DMS53 treated with DMSO at 0.1 percent for 48 hours (cell line): Measurements from ENCODE around the gene TLCD1.

Source experiments
- DNase-seq: peaks from one replicate; lab custom pipeline; 2025; ENCODE audit not compliant: unreplicated experiment; lab: John Stamatoyannopoulos, UW

Gene TLCD1

GRCh38 chr17:28714281-28714680 lies 11.8 kb downstream of the TLCD1 start:
- no peak for DNase-seq

GRCh38 chr17:28712705-28713415 lies 13.2 kb downstream of the TLCD1 start:
- no peak for DNase-seq

GRCh38 chr17:28712032-28712704 lies 13.9 kb downstream of the TLCD1 start:
- no peak for DNase-seq

GRCh38 chr17:28711723-28712031 lies 14.4 kb downstream of the TLCD1 start, which contains the start of gene PROCA1:
Gene PROCA1 (minus strand): TSS chr17:28711888. CDS start chr17:28711660, 228 bp downstream.
- no peak for DNase-seq

- peak; percentile 44 for DNase-seq
Measured at GRCh38 chr17:28710861-28711722, 14.9 kb downstream of the TLCD1 start.

- no peak for DNase-seq
Measured at GRCh38 chr17:28707339-28707720, 18.7 kb downstream of the TLCD1 start.

GRCh38 chr17:28706471-28707338 lies 19.3 kb downstream of the TLCD1 start:
- no peak for DNase-seq

- DNase-seq, result no peak
Measured at GRCh38 chr17:28705728-28706334, 20.2 kb downstream of the TLCD1 start.

- no peak for DNase-seq
Measured at GRCh38 chr17:28705074-28705659, 20.9 kb downstream of the TLCD1 start.

GRCh38 chr17:28704219-28704858 lies 21.7 kb downstream of the TLCD1 start:
- DNase-seq, result no peak

GRCh38 chr17:28703552-28704218 lies 22.3 kb downstream of the TLCD1 start:
- no peak for DNase-seq

GRCh38 chr17:28702752-28703150 lies 23.3 kb downstream of the TLCD1 start:
- DNase-seq, result no peak

- no peak for DNase-seq
Measured at GRCh38 chr17:28702026-28702751, 23.8 kb downstream of the TLCD1 start.

- peak; percentile 79 for DNase-seq
Measured at GRCh38 chr17:28700830-28701492, 25.1 kb downstream of the TLCD1 start.

GRCh38 chr17:28700278-28700677 lies 25.8 kb downstream of the TLCD1 start:
- DNase-seq, result no peak

GRCh38 chr17:28698253-28698941 lies 27.6 kb downstream of the TLCD1 start:
- DNase-seq, result peak; percentile 88

GRCh38 chr17:28693869-28694268 lies 32.2 kb downstream of the TLCD1 start:
- DNase-seq, result no peak
